ENCODE results near the gene UBE2R2. TPM values are rescaled to one million over a fixed set of nuclear protein-coding genes. Genes with fewer than 3 reads are reported as not detected.
"Not testable (repeated sequence)": the region's sequence is repeated elsewhere in the genome, so short reads cannot be mapped to it uniquely, and the experiment has no call there.

Gene UBE2R2
- total and polyA plus RNA-seq, 10 of the 15 experiments (the other 5 are each of a cell fraction or from before 2014, with no cell fraction given), result 7.2 to 32.8 (median 17.2) TPM

- H3K9ac ChIP-seq (ENCODE audit: control insufficient read depth, insufficient read depth, low read length); H2AFZ ChIP-seq (ENCODE audit: control insufficient read depth, low read depth, low read length); H3K4me3 ChIP-seq; RAD21 ChIA-PET (ENCODE audit: unreplicated experiment); ATAC-seq; H3K4me1 ChIP-seq (ENCODE audit: control insufficient read depth, insufficient read depth, low read length); H3K4me2 ChIP-seq (ENCODE audit: control insufficient read depth, insufficient read depth); DNase-seq (ENCODE audit: low read depth, low spot score); intact Hi-C loops (cut with micrococcal nuclease; ENCODE audit: unreplicated experiment); H3K27ac ChIP-seq (ENCODE audit: control insufficient read depth, insufficient read depth); BruUV-seq (replicated peaks); H3K27me3 ChIP-seq (replicated peaks in 1 of 2; ENCODE audit: control insufficient read depth in 2 of 2, insufficient read depth in 2 of 2, low read length in 1 of 2); H4K20me1 ChIP-seq (ENCODE audit: control insufficient read depth, insufficient read depth); H3K9me3 ChIP-seq (replicated peaks; ENCODE audit: control insufficient read depth, insufficient read depth, low read length); FAIRE-seq; POLR2A ChIA-PET; H3K36me3 ChIP-seq (ENCODE audit: control insufficient read depth in 2 of 2, insufficient read depth in 2 of 2, low read length in 1 of 2): not testable (repeated sequence)
- SMC1A ChIA-PET (ENCODE audit: uncharacterized antibody, unreplicated experiment), result interaction anchor here (1.1 kb wide), 1 partner anchor 13 kb away, joined by 3 read pairs; no protein-coding TSS in a partner anchor
- CTCF ChIA-PET, result interaction anchor here (2.4 kb wide), 1 partner anchor 16 kb away, joined by 8 read pairs; no protein-coding TSS in a partner anchor
- 93% methylated on average over 16 of the region's 17 CpGs for WGBS (ENCODE audit: insufficient coverage, insufficient replicate concordance, low lambda C conversion rate, missing lambda C conversion rate)
- H3K79me2 ChIP-seq (ENCODE audit: control insufficient read depth, insufficient read depth, low read length), result peaks cover 66% of the 10 kb centered on the region
- in situ Hi-C loops (cut with MboI), result loop anchor here (5.0 kb wide), 1 partner anchor 53 kb away; no protein-coding TSS in a partner anchor
These were observed 12.8 kb downstream of the UBE2R2 start for GRCh38 chr9:33829641-33830230.

GRCh38 chr9:33835625-33836260, 18.8 kb downstream of the UBE2R2 start:
- ChIA-PET CTCF (interaction anchor here (0.8 to 5.3 kb wide), 4 partner anchors 13 to 44 kb away, joined by 3 to 43 read pairs (median 6); no protein-coding TSS in a partner anchor), SMC1A (ENCODE audit: uncharacterized antibody, unreplicated experiment) (interaction anchor here (0.6 to 6.2 kb wide), 7 partner anchors 11 to 245 kb away, joined by 3 to 38 read pairs (median 5); no protein-coding TSS in a partner anchor), POLR2A (interaction anchor here (0.7 kb wide), 1 partner anchor 23 kb away, joined by 5 read pairs; no protein-coding TSS in a partner anchor), RAD21 (ENCODE audit: unreplicated experiment) (interaction anchor here (0.7 to 2.6 kb wide), 3 partner anchors 20 to 1277 kb away, joined by 3 to 12 read pairs (median 3); partner anchors contain the start of gene UBE2R2)
- 74% methylated on average over 11 of the region's 11 CpGs for WGBS (ENCODE audit: insufficient coverage, insufficient replicate concordance, low lambda C conversion rate, missing lambda C conversion rate)
- Histone ChIP-seq H4K20me1 (ENCODE audit: control insufficient read depth, insufficient read depth) (no peaks in the 10 kb centered on the region), H2AFZ (ENCODE audit: control insufficient read depth, low read depth, low read length) (no peak overlapping the region), H3K4me3 (no peak overlapping the region; the same call in 1 of the 2 replicates), H3K4me2 (ENCODE audit: control insufficient read depth, insufficient read depth) (no peak overlapping the region), H3K9ac (ENCODE audit: control insufficient read depth, insufficient read depth, low read length) (no peak overlapping the region), H3K27me3 (replicated peaks in 1 of 2; ENCODE audit: control insufficient read depth in 2 of 2, insufficient read depth in 2 of 2, low read length in 1 of 2) (no peaks in the 10 kb centered on the region), H3K36me3 (ENCODE audit: control insufficient read depth in 2 of 2, insufficient read depth in 2 of 2, low read length in 1 of 2) (no peaks in the 10 kb centered on the region; a peak in 2 of 4 replicates), H3K9me3 (replicated peaks; ENCODE audit: control insufficient read depth, insufficient read depth, low read length) (no peaks in the 10 kb centered on the region), H3K4me1 (ENCODE audit: control insufficient read depth, insufficient read depth, low read length) (peaks cover 11% of the 10 kb centered on the region), H3K27ac (ENCODE audit: control insufficient read depth, insufficient read depth) (no peak overlapping the region; the same call in 1 of the 2 replicates), H3K79me2 (ENCODE audit: control insufficient read depth, insufficient read depth, low read length) (peaks cover 81% of the 10 kb centered on the region)
- no peak for TF ChIP-seq HCFC1 (IDR thresholded peaks at IDR 0.05; ENCODE audit: low read length)
- no peak for TF ChIP-seq BCL11A (IDR thresholded peaks at IDR 0.05; ENCODE audit: low read depth, low read length)
- no TSS peak for BruUV-seq (replicated peaks)
- DNase-seq (ENCODE audit: low read depth, low spot score) (no peak), ATAC-seq (peak; percentile 35), FAIRE-seq (no peak)
- intact Hi-C loops (cut with micrococcal nuclease; ENCODE audit: unreplicated experiment), result no loop called here
- in situ Hi-C loops (cut with MboI), result no loop called here

Data from GM12878 (cell line).